HepG2 (cell line): ENCODE results near the gene SOX12. TPM values are rescaled to one million over a fixed set of nuclear protein-coding genes. Genes with fewer than 3 reads are reported as not detected.
A peak's percentile ranks its signal among the peaks of the same experiment; 100 is the strongest.

Experiments
- ADNP ChIP-seq: sonication (generic); formaldehyde crosslinking; IDR thresholded peaks from 2 replicates; pipeline ENCODE4 v1.4.0; 2020; ENCODE audit warnings: missing genetic modification reagents
- CBX1 ChIP-seq: IDR thresholded peaks from one replicate; pipeline ENCODE4 v1.6.1; 2016; ENCODE audit warnings: antibody characterized with exemption, low read depth
- CCAR2 ChIP-seq: fragments of 200-400 bp; formaldehyde crosslinking; optimal IDR thresholded peaks from 2 replicates; pipeline ENCODE3; 2018; ENCODE audit warnings: low read depth, mild to moderate bottlenecking, low read length, moderate library complexity
- DMAP1 ChIP-seq: IDR thresholded peaks from 2 replicates; pipeline ENCODE4 v1.6.1; 2016
- DNMT1 ChIP-seq: sonication (generic); formaldehyde crosslinking; IDR thresholded peaks from 2 replicates; pipeline ENCODE4 v1.5.1; 2020; ENCODE audit warnings: mild to moderate bottlenecking, missing genetic modification reagents
- FOSL1 ChIP-seq: sonication (generic); formaldehyde crosslinking; IDR thresholded peaks from 2 replicates; pipeline ENCODE4 v1.9.0; 2021; ENCODE audit warnings: missing genetic modification reagents, borderline replicate concordance
- ISL2 ChIP-seq: sonication (generic); formaldehyde crosslinking; IDR thresholded peaks from 2 replicates; pipeline ENCODE4 v1.5.0; 2020; ENCODE audit warnings: missing genetic modification reagents
- MAFG ChIP-seq: sonication (generic); formaldehyde crosslinking; IDR thresholded peaks from 2 replicates; pipeline ENCODE4 v1.5.1; 2020; ENCODE audit warnings: mild to moderate bottlenecking, missing genetic modification reagents
- NR2C2 ChIP-seq: sonication (generic); formaldehyde crosslinking; IDR thresholded peaks from 2 replicates; pipeline ENCODE4 v1.4.0; 2020; ENCODE audit warnings: missing genetic modification reagents, mild to moderate bottlenecking, moderate library complexity, borderline replicate concordance
- PAWR ChIP-seq: sonication (generic); formaldehyde crosslinking; IDR thresholded peaks from 2 replicates; pipeline ENCODE4 v1.4.0; 2020; ENCODE audit warnings: missing genetic modification reagents, mild to moderate bottlenecking, borderline replicate concordance
- PCBP1 ChIP-seq: fragments of 200-400 bp; formaldehyde crosslinking; IDR thresholded peaks from 2 replicates; pipeline ENCODE4 v1.6.1; 2017; ENCODE audit warnings: mild to moderate bottlenecking, low read depth, low read length, borderline replicate concordance
- PHF8 ChIP-seq: sonication (generic); formaldehyde crosslinking; IDR thresholded peaks from 2 replicates; pipeline ENCODE4 v1.5.0; 2020; ENCODE audit warnings: missing genetic modification reagents
- REL ChIP-seq: sonication (generic); formaldehyde crosslinking; conservative IDR thresholded peaks from 2 replicates; pipeline ENCODE4 v1.8.0; 2022; ENCODE audit warnings: mild to moderate bottlenecking, missing genetic modification reagents, moderate library complexity
- RFX1 ChIP-seq: fragments of 450-650 bp; IDR thresholded peaks from 2 replicates; pipeline ENCODE4 v1.6.1; 2017
- RFX3 ChIP-seq: IDR thresholded peaks from 2 replicates; pipeline ENCODE4 v1.6.1; 2016; ENCODE audit warnings: missing biosample characterization, missing genetic modification reagents
- SALL2 ChIP-seq: sonication (generic); formaldehyde crosslinking; IDR thresholded peaks from 2 replicates; pipeline ENCODE4 v1.8.1; 2023; ENCODE audit warnings: mild to moderate bottlenecking, missing genetic modification reagents, inconsistent platforms
- SATB2 ChIP-seq: sonication (generic); formaldehyde crosslinking; IDR thresholded peaks from 2 replicates; pipeline ENCODE4 v1.5.0; 2020; ENCODE audit warnings: missing genetic modification reagents
- SIN3B ChIP-seq: fragments of 150-350 bp; IDR thresholded peaks from 2 replicates; pipeline ENCODE4 v1.6.1; 2014; ENCODE audit warnings: low read length
- SP4 ChIP-seq: sonication (generic); formaldehyde crosslinking; IDR thresholded peaks from 2 replicates; pipeline ENCODE4 v1.8.1; 2023; ENCODE audit warnings: mild to moderate bottlenecking, missing genetic modification reagents
- STAG1 ChIP-seq: sonication (generic); formaldehyde crosslinking; IDR thresholded peaks from 2 replicates; pipeline ENCODE4 v1.4.0; 2020; ENCODE audit warnings: missing genetic modification reagents
- TCF7 ChIP-seq: sonication (generic); IDR thresholded peaks from 2 replicates; pipeline ENCODE4 v1.6.1; 2016; ENCODE audit warnings: antibody characterized with exemption, low read depth
- ZBTB42 ChIP-seq: sonication (generic); formaldehyde crosslinking; IDR thresholded peaks from 2 replicates; pipeline ENCODE4 v1.5.0; 2020; ENCODE audit warnings: mild to moderate bottlenecking, missing genetic modification reagents
- ZC3H13 ChIP-seq: sonication (generic); formaldehyde crosslinking; IDR thresholded peaks from 2 replicates; pipeline ENCODE4 v1.8.1; 2023; ENCODE audit warnings: mild to moderate bottlenecking, missing genetic modification reagents, moderate library complexity
- ZEB1 ChIP-seq: IDR thresholded peaks from 2 replicates; pipeline ENCODE4 v1.6.1; 2012; ENCODE audit warnings: mild to moderate bottlenecking, low read depth, inconsistent platforms; ENCODE audit not compliant: insufficient replicate concordance
- ZNF232 ChIP-seq: sonication (generic); formaldehyde crosslinking; IDR thresholded peaks from 2 replicates; pipeline ENCODE4 v1.4.0; 2020; ENCODE audit warnings: missing genetic modification reagents, borderline replicate concordance
- ZNF263 ChIP-seq: sonication (generic); formaldehyde crosslinking; IDR thresholded peaks from 2 replicates; pipeline ENCODE4 v1.4.0; 2020; ENCODE audit warnings: missing genetic modification reagents
- ZNF335 ChIP-seq: sonication (generic); formaldehyde crosslinking; IDR thresholded peaks from 2 replicates; pipeline ENCODE4 v1.4.0; 2020; ENCODE audit warnings: missing genetic modification reagents
- ZNF34 ChIP-seq: sonication (generic); formaldehyde crosslinking; IDR thresholded peaks from 2 replicates; pipeline ENCODE4 v1.4.0; 2020; ENCODE audit warnings: mild to moderate bottlenecking, missing genetic modification reagents, borderline replicate concordance
- ZNF510 ChIP-seq: sonication (generic); formaldehyde crosslinking; IDR thresholded peaks from 2 replicates; pipeline ENCODE4 v1.4.0; 2020; ENCODE audit warnings: low read depth, mild to moderate bottlenecking, missing genetic modification reagents
- ZSCAN31 ChIP-seq: sonication (generic); formaldehyde crosslinking; IDR thresholded peaks from 2 replicates; pipeline ENCODE4 v1.5.0; 2020; ENCODE audit warnings: low read depth, mild to moderate bottlenecking, missing genetic modification reagents
- polyA plus RNA-seq, 8 experiments: library from polyadenylated mRNA; depleted of rRNA in 3 of 8; stranded (reverse) in 7 of 8; unstranded in 1 of 8; fragments of >200 nt; fragmentation: Illumina TruSeq in 4 of 8; extraction: Trizol in 4 of 8; gene quantifications; 2 replicates each; pipeline versions ENCODE4 v1.2.1 to v1.2.3, GENCODE V29; 2011 to 2016; ENCODE audit warnings: low read depth in 4 of 8, missing spikeins in 1 of 8, mixed read lengths in 1 of 8; ENCODE audit not compliant: insufficient read depth in 1 of 8
- total RNA-seq, 5 experiments: library from RNA; depleted of rRNA; stranded (reverse); fragments of >200 nt; fragmentation: Illumina TruSeq; extraction: Trizol; gene quantifications; 2 replicates each; pipeline ENCODE4 v1.2.3, GENCODE V29; 2016; ENCODE audit warnings: low read depth in 1 of 5
- TF ChIP-seq, protein P1 (sequence below): sonication (generic); formaldehyde crosslinking; IDR thresholded peaks from 2 replicates; pipeline ENCODE4 v1.4.0; 2020; ENCODE audit warnings: missing genetic modification reagents, mild to moderate bottlenecking, borderline replicate concordance

SOX12 gene
- total and polyA plus RNA-seq, 2 of the 13 experiments (the other 11 are each of a cell fraction or from before 2014, with no cell fraction given), result 10.0 to 18.7 TPM

GRCh38 chr20:297925-298775 is 27.2 kb upstream of the SOX12 start (continued):
- TF ChIP-seq, protein P1, sequence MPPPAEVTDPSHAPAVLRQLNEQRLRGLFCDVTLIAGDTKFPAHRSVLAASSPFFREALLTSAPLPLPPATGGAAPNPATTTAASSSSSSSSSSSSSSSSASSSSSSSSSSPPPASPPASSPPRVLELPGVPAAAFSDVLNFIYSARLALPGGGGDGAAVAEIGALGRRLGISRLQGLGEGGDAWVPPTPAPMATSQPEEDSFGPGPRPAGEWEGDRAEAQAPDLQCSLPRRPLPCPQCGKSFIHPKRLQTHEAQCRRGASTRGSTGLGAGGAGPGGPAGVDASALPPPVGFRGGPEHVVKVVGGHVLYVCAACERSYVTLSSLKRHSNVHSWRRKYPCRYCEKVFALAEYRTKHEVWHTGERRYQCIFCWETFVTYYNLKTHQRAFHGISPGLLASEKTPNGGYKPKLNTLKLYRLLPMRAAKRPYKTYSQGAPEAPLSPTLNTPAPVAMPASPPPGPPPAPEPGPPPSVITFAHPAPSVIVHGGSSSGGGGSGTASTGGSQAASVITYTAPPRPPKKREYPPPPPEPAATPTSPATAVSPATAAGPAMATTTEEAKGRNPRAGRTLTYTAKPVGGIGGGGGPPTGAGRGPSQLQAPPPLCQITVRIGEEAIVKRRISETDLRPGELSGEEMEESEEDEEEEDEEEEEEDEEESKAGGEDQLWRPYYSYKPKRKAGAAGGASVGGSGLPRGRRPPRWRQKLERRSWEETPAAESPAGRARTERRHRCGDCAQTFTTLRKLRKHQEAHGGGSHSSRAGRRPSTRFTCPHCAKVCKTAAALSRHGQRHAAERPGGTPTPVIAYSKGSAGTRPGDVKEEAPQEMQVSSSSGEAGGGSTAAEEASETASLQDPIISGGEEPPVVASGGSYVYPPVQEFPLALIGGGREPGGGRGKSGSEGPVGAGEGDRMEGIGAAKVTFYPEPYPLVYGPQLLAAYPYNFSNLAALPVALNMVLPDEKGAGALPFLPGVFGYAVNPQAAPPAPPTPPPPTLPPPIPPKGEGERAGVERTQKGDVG (CRISPR knock-in tag), result peak; percentile 78; the same call in 1 of the 2 replicates
- TF ChIP-seq STAG1 (CRISPR knock-in tag), result 0 out of 2 replicates have a peak, but pooled peaks have one; percentile 10
- 0 out of 2 replicates have a peak, but pooled peaks have one; percentile 16 for TF ChIP-seq DNMT1
- peak; percentile 29; the same call in 1 of the 2 replicates for TF ChIP-seq DMAP1
- TF ChIP-seq SP4, result no peak
- TF ChIP-seq CBX1, result no peak
- TF ChIP-seq ZC3H13 (CRISPR knock-in tag), result peak; percentile 95
- no peak for TF ChIP-seq SIN3B
- TF ChIP-seq SATB2 (CRISPR knock-in tag), result no peak; the same call in 1 of the 2 replicates
- peak; percentile 37; the same call in 1 of the 2 replicates for TF ChIP-seq ISL2 (CRISPR knock-in tag)
- TF ChIP-seq PCBP1, result no peak
- TF ChIP-seq SALL2 (CRISPR knock-in tag), result no peak
- no peak for TF ChIP-seq ADNP (CRISPR knock-in tag)
- no peak; the same call in 1 of the 2 replicates for TF ChIP-seq TCF7
- TF ChIP-seq ZNF34, result peak; percentile 24; the same call in 1 of the 2 replicates
- peak; percentile 35; the same call in 1 of the 2 replicates for TF ChIP-seq RFX1
- TF ChIP-seq REL (CRISPR knock-in tag), result no peak; the same call in 1 of the 2 replicates
- TF ChIP-seq CCAR2, result no peak
- TF ChIP-seq RFX3 (CRISPR knock-in tag), result no peak; the same call in 1 of the 2 replicates
- no peak for TF ChIP-seq ZNF263
- TF ChIP-seq PHF8 (CRISPR knock-in tag), result peak; percentile 52; the same call in 1 of the 2 replicates
- TF ChIP-seq ZSCAN31, result no peak; the same call in 1 of the 2 replicates
- peak; percentile 80 for TF ChIP-seq ZEB1
- no peak for TF ChIP-seq MAFG (CRISPR knock-in tag)
- no peak for TF ChIP-seq PAWR
- no peak for TF ChIP-seq ZNF232
- peak; percentile 69; the same call in 1 of the 2 replicates for TF ChIP-seq ZNF335
- TF ChIP-seq ZNF510, result peak; percentile 83; the same call in 1 of the 2 replicates
- no peak for TF ChIP-seq ZBTB42 (CRISPR knock-in tag)
- no peak for TF ChIP-seq NR2C2 (CRISPR knock-in tag)
- TF ChIP-seq FOSL1 (CRISPR knock-in tag), result no peak
